GM12864 (cell line): ENCODE measurements around the gene ATP2B3.

Source experiments
- DNase-seq: peaks from one replicate; pipeline ENCODE4 v3.0.0-alpha.2; 2011; ENCODE audit warnings: low read depth
- H3K4me3 ChIP-seq: 2 replicates; pipeline ENCODE4 v1.5.1; 2011; ENCODE audit warnings: mild to moderate bottlenecking, low read depth, low read length, control low read depth
- TF ChIP-seq, protein P1 (sequence below): IDR thresholded peaks from 2 replicates; pipeline ENCODE4 v1.5.1; 2011; ENCODE audit warnings: low read depth, mild to moderate bottlenecking, moderate library complexity, low read length, control low read depth, inconsistent platforms; ENCODE audit errors: missing control alignments

Gene ATP2B3

DNA sequence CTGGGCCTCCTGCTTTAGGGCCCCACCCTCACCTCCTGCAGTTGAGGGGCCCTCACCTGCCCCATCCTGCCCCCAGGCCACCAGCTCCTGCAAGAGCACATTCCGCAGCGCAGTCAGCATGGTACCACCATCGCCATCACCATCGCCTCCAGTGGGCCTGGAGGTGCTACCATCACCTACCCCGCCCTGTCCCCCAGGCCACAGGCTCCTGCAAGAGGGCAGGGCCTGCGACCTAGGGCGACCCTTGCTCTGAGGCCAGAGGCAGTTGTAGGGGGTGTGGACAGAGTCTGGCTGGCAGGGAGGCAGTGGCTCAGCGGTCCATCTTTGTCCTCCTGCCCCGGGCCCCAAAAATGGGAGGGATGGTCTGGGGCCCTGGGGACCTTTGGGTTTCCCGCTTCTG is 43.2 kb upstream of the ATP2B3 start:
- H3K4me3 ChIP-seq, result no peak overlapping the region
- DNase-seq, result no peak
- TF ChIP-seq, protein P1, sequence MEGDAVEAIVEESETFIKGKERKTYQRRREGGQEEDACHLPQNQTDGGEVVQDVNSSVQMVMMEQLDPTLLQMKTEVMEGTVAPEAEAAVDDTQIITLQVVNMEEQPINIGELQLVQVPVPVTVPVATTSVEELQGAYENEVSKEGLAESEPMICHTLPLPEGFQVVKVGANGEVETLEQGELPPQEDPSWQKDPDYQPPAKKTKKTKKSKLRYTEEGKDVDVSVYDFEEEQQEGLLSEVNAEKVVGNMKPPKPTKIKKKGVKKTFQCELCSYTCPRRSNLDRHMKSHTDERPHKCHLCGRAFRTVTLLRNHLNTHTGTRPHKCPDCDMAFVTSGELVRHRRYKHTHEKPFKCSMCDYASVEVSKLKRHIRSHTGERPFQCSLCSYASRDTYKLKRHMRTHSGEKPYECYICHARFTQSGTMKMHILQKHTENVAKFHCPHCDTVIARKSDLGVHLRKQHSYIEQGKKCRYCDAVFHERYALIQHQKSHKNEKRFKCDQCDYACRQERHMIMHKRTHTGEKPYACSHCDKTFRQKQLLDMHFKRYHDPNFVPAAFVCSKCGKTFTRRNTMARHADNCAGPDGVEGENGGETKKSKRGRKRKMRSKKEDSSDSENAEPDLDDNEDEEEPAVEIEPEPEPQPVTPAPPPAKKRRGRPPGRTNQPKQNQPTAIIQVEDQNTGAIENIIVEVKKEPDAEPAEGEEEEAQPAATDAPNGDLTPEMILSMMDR, result no peak

DNA sequence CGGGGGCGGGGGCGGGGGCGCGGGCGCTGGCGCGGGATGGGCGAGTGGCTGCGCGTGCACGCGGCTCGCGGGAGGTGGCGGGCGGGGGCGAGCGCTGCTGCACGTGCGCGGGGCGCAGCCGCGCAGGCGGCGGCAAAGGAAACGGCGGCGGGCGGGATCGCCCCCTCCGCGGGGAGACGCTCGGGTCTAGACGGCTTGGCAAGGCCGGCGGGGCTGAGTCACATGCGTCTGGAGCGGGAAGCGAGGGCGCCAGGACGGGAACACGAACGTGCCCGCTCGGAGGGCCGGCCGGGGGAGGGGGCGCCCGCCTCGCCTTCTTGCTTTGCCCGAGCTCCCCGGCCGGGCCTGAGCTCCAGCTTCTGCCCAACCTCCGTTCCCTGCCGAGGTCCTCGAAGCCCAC is 42.7 kb upstream of the ATP2B3 start:
- TF ChIP-seq, protein P1, result no peak
- no peak for DNase-seq
- H3K4me3 ChIP-seq, result no peak overlapping the region; the same call in 1 of the 2 replicates

DNA sequence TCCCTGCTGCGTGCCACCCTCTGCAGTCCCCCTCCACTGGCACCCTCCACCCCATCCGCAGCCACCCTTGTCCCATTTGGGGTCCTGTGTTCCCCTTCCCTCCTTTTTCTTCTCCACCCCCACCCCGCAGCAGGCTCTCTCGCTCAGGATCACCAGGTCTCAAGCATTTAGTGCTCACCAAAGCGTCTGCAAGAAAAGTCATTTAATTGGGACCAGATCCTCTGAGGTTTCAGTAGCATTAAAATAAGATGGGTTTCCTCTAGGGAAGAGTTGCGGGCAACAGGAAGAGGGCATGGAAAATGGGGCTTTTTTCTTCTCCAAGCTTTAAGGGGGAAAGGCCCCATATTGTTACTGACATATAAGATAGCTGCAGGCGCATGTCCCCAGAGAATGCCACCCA is 42.2 kb upstream of the ATP2B3 start:
- H3K4me3 ChIP-seq, result no peak overlapping the region
- TF ChIP-seq, protein P1, result no peak
- DNase-seq, result no peak

DNA sequence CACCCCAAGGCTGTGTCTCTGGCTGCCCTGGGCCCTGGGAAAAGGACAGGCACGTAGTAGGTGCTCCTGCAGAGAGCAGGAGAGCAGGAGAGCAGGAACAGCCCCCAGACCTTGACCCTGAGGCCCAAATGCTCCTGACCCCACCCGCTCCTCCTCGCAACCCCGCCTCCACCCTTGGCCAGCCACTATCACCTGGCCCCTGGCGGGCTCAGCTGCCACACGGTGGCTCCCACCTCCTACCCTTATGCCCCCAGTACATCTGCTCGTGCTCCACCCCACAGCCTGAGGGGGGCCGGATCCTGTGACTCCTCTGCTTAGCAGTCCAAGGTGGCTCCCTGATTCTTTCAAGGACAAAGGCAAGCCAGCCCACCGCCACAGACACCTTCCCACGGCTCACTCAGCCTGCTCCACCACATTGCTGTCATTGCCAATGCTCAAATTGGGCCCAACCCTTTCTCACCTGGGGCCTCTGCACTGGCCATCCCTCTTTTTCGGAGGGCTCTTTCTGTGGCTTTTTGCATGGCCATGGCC is 41.6 kb upstream of the ATP2B3 start:
- DNase-seq, result no peak
- TF ChIP-seq, protein P1, result no peak
- H3K4me3 ChIP-seq, result no peak overlapping the region

DNA sequence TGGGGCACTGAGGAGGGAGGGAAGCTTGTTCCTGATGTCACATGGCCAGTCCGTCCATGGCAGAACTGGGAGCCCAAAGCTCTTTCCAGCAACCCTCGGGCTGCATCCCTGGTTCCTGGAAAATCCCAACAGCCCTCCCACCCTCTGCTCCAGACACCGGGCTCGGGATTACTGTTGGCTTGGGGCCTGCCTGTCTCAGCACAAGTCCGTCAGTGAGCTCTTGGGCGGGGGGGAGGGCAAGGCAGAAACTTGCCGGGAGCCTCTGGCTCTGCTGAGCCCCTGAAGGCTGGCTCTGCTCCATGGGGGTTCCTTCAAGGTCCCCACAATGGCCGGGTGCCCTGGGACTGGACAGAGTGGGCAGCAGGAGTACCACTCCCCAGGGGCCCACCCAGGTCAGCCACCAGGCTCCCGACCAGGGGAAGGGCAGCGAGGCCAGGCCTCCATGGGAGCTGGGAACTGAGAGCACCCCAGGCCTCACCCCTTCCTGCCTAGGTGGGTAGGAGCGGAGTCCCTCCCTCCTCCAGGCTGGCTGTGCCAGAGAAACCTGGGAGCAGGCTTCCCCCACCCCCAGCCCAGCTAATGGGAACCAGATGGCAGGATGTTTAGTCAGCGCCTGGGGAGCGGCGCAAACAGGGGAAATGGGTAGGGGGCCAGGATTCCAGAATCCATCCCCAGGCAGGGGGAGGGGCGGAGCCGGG is 40.6 kb upstream of the ATP2B3 start:
- no peak overlapping the region for H3K4me3 ChIP-seq
- no peak for DNase-seq
- TF ChIP-seq, protein P1, result no peak

DNA sequence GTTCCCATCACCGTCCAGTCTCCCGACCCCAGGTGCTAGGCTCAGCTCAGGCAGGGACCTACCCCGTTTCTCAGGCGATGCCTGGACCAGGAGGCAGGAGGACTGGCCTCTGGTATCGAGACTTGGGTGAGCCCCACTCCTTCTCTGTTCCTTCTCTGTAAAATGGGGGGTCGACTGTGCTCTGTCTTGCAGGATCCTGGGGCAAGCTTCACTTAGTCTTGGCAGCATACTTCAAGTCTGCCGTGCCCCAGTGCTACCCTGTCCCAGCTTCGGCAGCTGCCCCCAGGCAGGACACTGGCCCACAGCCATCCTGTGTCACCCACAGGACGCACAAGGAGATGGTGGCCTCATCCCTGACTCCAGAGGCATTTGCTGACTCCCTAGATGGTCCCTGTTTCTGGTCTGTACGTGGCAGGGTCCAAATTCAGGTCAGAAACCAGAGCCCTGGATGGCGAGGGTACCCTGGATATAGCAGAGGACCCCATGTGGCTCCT is 40.0 kb upstream of the ATP2B3 start:
- no peak overlapping the region for H3K4me3 ChIP-seq
- TF ChIP-seq, protein P1, result no peak
- DNase-seq, result no peak

DNA sequence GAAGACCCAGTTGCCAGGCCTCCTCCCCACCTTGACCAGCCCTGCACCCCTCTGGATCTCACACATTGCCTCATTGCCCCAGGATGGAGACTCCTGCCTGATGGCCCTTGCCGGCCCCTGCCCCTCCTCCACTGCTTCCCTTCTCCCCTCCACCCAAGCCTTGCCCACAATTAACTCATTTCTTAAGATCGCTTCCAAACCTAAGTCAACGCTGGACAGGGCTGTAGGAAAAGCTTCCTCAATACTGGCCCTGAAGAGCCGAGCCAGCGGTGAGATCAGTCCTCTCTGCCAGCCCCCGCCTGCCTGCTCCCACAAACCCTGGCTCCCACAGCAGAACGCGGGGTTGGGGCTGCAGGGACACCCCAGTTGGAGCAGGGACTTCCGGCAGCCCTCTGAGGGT is 39.5 kb upstream of the ATP2B3 start:
- no peak for DNase-seq
- H3K4me3 ChIP-seq, result no peak overlapping the region
- TF ChIP-seq, protein P1, result no peak
